Measurements from ENCODE around the gene FTMT. TPM values are rescaled to one million over a fixed set of nuclear protein-coding genes. Genes with fewer than 3 reads are reported as not detected.

FTMT gene
- total RNA-seq, 4 donors from 2014 or later, result not detected

GRCh38 chr5:121897341-121897740 lies 45.7 kb downstream of the FTMT start:
- no peak overlapping the region for H3K4me3 ChIP-seq
- no peaks in the 10 kb centered on the region for H3K4me1 ChIP-seq
- intact Hi-C loops (cut with DNase I), result no loop called here
- H3K27ac ChIP-seq (replicated peaks in 1 of 4), result no peak overlapping the region
- no peak for DNase-seq (ENCODE audit: extremely low spot score)
- TF ChIP-seq POLR2AphosphoS5 (IDR thresholded peaks at IDR 0.05) (no peak), POLR2A (IDR thresholded peaks at IDR 0.05; ENCODE audit: low read depth) (no peak), CTCF (IDR thresholded peaks at IDR 0.05) (no peak), EP300 (IDR thresholded peaks at IDR 0.05) (no peak)
- WGBS, result 91% methylated on average over 5 of the region's 5 CpGs
- H3K36me3 ChIP-seq, result no peaks in the 10 kb centered on the region
- no peaks in the 10 kb centered on the region for H3K9me3 ChIP-seq
- no peaks in the 10 kb centered on the region for H3K27me3 ChIP-seq

DNA sequence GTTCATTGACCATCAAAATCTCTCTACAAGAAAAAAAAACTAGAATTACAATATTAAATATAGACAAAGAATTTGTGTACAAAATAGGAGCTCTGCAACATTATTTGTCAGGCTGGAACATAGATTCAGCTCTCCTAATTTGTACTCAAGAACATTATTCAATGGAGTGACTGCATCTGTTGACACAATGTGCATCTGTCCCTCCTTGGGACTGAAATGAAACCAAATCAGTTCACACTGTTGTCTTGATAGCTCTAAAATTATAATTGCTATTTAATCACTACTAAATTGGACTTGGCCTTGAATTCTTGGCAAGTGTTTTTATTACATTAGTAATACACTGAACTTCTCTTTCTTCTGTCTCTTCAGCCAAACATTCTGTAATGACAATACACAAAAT lies 47.7 kb downstream of the FTMT start:
- no peaks in the 10 kb centered on the region for H3K9me3 ChIP-seq
- intact Hi-C loops (cut with DNase I), result no loop called here
- no peaks in the 10 kb centered on the region for H3K36me3 ChIP-seq
- DNase-seq (ENCODE audit: extremely low spot score), result no peak
- no peaks in the 10 kb centered on the region for H3K27me3 ChIP-seq
- no peak overlapping the region for H3K27ac ChIP-seq (replicated peaks in 1 of 4)
- H3K4me3 ChIP-seq, result no peak overlapping the region
- H3K4me1 ChIP-seq, result no peaks in the 10 kb centered on the region
- no peak for TF ChIP-seq EP300 (IDR thresholded peaks at IDR 0.05)
- no peak for TF ChIP-seq CTCF (IDR thresholded peaks at IDR 0.05)
- TF ChIP-seq POLR2AphosphoS5 (IDR thresholded peaks at IDR 0.05), result no peak
- no peak for TF ChIP-seq POLR2A (IDR thresholded peaks at IDR 0.05; ENCODE audit: low read depth)

Other genes starting within 250 kb of the FTMT start
- gene SRFBP1, start 110.1 kb downstream of the FTMT start, total RNA-seq, result 10 to 100 TPM; 13.5 to 21.6 (median 16.1) TPM
- gene LOX, start 226.4 kb downstream of the FTMT start, total RNA-seq, result 10 to 100 TPM in 2 of 4 donors, 1 to 10 TPM in 2; 6.6 to 15.2 (median 12.2) TPM